Measurements from ENCODE around the gene STXBP6.

STXBP6 gene

GRCh38 chr14:24958271-24958670, 91.7 kb downstream of the STXBP6 start:
- in situ Hi-C loops (cut with HindIII; ENCODE audit: low sequenced_read_pairs), result no loop called here
- H3K4me3 ChIP-seq (ENCODE audit: low read depth, low read length), result no peak overlapping the region
- no peak for DNase-seq (ENCODE audit: low read depth, low spot score)
- no peak for TF ChIP-seq CTCF (IDR thresholded peaks at IDR 0.05; ENCODE audit: low read depth, low read length)

- in situ Hi-C loops (cut with HindIII; ENCODE audit: low sequenced_read_pairs), result no loop called here
- H3K4me3 ChIP-seq (ENCODE audit: low read depth, low read length), result no peak overlapping the region
- no peak for DNase-seq (ENCODE audit: low read depth, low spot score)
- TF ChIP-seq CTCF (IDR thresholded peaks at IDR 0.05; ENCODE audit: low read depth, low read length), result no peak
These were observed 92.1 kb downstream of the STXBP6 start for GRCh38 chr14:24957814-24958213.

GRCh38 chr14:24956104-24956503, 93.8 kb downstream of the STXBP6 start:
- H3K4me3 ChIP-seq (ENCODE audit: low read depth, low read length), result no peak overlapping the region
- DNase-seq (ENCODE audit: low read depth, low spot score), result no peak
- TF ChIP-seq CTCF (IDR thresholded peaks at IDR 0.05; ENCODE audit: low read depth, low read length), result no peak
- in situ Hi-C loops (cut with HindIII; ENCODE audit: low sequenced_read_pairs), result no loop called here

DNA sequence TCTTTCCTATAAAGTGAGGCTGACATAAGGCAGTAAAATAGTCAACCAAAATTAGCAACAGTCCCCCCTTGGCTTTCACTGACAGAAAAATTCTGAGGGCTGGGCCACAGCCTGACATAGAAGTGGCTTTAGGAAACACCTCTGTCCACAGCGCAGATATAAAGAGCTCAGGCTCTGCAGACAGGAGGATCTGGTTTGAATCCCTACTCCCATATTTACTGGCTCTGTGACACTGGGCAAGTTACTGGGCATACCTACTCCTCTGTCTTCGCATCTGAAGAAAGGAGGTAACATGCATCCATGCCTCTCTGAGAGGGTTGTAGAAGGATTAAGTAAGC, 95.3 kb downstream of the STXBP6 start:
- no peak for DNase-seq (ENCODE audit: low read depth, low spot score)
- no peak overlapping the region for H3K4me3 ChIP-seq (ENCODE audit: low read depth, low read length)
- TF ChIP-seq CTCF (IDR thresholded peaks at IDR 0.05; ENCODE audit: low read depth, low read length), result no peak
- in situ Hi-C loops (cut with HindIII; ENCODE audit: low sequenced_read_pairs), result no loop called here

- TF ChIP-seq CTCF (IDR thresholded peaks at IDR 0.05; ENCODE audit: low read depth, low read length), result no peak
- in situ Hi-C loops (cut with HindIII; ENCODE audit: low sequenced_read_pairs), result no loop called here
These were observed 95.8 kb downstream of the STXBP6 start for GRCh38 chr14:24954037-24954699.

GRCh38 chr14:24952851-24953666, 96.9 kb downstream of the STXBP6 start:
- DNase-seq (ENCODE audit: low read depth, low spot score), result no peak
- H3K4me3 ChIP-seq (ENCODE audit: low read depth, low read length), result no peak overlapping the region
- no peak for TF ChIP-seq CTCF (IDR thresholded peaks at IDR 0.05; ENCODE audit: low read depth, low read length)
- in situ Hi-C loops (cut with HindIII; ENCODE audit: low sequenced_read_pairs), result no loop called here

More at GRCh38 chr14:24954037-24954699, 95.8 kb downstream of the STXBP6 start:
- DNase-seq (ENCODE audit: low read depth, low spot score), result no peak
- H3K4me3 ChIP-seq (ENCODE audit: low read depth, low read length), result no peak overlapping the region

Measured in astrocyte of the spinal cord (primary cell).